Islet of Langerhans (tissue), 1 donor: ENCODE results near the gene RAD51B.
"Not testable (repeated sequence)": the region's sequence is repeated elsewhere in the genome, so short reads cannot be mapped to it uniquely, and the experiment has no call there.

ENCODE experiments used
- FAIRE-seq: peaks from one replicate; lab custom pipeline; 2011; peaks lifted over from hg19 to GRCh38; lab: Jason Lieb, UNC

RAD51B gene

DNA sequence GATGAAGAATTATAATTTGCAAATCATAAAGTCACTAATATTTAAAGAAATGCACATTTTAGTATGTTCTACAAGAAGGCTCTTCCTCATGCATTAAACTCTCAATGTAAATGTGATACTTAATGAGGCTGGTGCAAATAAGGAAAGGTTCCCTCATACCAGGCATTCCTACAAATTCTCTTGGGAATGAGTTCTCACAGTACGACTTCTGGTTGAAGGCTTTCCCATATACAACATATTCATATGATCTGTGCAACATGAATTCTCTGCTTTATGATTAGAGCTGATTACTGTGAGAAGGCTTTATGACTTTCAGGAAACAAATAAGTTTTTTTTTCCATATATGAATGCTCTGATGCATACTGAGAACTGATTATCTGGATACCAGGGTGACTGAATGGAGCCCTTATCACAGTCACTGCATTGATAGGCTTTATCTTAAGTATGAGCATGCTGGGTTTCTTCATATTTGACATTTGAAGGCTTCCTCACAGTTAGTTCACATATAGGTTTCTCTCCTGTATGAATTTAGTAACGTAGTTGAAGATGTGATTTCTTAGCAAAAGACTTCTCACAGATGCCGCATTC, 293.9 kb downstream of the RAD51B start:
- no peak for FAIRE-seq

DNA sequence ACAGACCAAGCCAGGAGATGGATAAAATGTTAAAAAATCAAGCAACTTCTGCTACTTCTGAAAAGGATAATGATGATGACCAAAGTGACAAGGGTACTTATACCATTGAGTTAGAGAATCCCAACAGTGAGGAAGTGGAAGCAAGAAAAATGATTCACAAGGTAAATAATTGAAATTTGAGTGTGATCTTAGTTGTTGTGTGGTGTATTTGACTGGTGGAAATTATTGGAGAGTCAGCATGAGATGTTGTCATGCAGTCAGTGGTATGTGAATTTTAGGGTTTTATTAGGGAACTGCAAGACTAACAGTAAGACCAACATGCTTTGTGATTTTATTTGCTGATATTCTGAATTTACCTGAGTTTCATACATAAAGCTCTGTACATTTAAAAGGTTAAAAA, 296.4 kb downstream of the RAD51B start:
- FAIRE-seq = not testable (repeated sequence)

DNA sequence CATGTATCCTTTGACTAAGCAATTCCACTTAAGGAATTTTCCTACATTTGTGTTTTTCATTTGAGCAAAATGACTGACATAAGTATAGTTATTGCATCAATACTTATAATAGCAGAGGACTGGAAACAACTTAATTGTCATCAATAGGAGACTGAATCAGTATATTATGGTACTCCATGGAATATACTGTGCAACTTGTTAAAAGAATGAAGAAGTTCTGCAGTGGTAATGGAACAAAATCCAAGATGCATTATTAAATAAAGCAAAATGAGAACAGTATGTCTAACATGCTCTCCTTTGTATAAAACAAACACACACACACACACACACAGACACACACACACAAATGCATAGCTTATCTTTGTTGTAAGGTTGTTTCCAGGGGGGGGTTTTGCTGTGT, 303.1 kb downstream of the RAD51B start:
- no peak for FAIRE-seq

DNA sequence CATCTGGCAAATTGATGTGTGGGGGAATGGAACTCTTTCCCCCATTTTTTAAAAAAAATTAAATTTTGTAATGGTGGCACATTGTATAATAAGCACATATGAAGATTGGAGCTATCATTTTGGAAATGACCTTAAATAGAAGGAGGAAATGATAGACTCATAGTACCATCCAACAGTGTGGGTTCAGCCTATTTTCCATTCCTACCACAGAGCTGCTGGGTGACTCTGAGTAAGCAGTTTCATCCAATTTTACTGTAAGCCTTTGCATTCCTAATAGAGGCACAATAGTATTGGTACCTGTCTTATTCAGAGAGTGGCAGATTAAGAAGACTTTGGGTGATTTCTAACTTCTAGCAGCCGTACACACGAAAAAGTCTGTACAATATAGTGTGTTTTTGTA, 304.5 kb downstream of the RAD51B start:
- FAIRE-seq = no peak

DNA sequence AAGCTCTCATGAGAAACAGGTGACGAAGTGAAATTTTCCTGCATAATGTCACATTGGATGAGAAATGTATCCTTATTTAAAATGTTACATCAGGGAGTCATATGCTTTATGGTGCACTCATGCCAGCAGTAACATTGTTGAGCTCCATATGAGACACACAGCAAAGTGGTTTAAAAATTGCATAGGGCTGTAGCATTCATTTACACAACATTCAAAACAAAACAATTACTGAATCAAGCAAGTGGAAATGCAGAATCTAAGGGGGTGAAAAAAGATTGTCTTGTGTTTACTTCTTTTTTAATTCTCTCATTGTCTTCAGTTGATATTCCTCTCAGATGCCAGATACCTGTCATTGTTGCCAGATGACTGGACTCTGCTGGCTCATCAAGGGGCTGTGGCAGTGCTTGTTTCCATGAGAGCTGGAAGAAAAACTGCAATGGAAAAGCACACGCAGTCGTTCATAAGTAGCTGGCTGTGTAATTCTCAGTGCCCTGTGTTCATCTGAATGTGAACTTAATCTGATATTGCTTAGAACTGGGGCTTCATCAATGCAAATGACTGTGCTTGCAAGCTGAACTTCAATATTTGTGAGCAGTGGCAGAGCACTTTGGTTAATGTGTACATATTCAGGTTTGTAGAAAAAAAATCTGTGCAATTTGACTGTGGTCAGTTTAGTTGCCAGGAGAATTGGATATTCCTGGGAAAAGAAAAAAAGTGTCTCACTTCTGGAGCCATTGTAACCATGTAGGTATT, 305.6 kb downstream of the RAD51B start:
- FAIRE-seq = no peak

DNA sequence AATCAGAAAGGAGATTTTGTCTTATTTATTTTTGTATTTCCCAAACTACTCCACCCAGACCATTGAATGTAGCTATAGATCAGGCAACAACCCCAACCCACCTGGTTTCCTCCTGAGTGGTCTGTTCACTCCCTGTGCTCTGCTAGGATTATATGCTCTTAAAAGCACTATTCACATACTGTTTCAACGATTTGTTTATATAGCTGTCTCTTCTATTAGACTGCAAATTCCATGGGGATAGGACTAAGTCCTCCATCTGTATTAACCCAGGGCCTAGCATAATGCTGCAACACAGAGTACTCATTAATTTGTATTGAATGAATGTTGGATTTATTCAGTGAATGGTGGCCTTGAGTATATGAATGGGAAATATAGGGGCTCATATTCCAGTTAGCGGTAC, 307.6 kb downstream of the RAD51B start:
- peak; percentile 9 for FAIRE-seq

DNA sequence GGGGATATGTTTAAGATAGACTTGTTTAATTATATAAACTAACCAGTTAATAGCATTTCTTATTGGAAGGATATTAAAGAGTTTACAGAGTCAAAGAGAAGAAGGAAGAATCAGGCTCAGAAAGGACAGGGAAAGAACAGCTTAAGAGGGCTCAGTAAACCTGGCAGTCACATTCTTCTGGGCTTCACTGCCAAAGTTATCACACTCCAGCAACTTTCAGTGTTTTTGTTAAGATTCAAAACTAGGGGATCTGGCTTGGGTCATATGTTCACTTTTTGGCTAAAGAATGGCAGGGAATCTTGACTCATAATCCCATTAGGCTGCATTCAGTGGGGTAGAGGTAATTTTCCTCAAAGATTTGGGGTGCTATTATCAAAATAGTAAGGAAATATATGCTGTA, 312.3 kb downstream of the RAD51B start:
- FAIRE-seq = no peak

DNA sequence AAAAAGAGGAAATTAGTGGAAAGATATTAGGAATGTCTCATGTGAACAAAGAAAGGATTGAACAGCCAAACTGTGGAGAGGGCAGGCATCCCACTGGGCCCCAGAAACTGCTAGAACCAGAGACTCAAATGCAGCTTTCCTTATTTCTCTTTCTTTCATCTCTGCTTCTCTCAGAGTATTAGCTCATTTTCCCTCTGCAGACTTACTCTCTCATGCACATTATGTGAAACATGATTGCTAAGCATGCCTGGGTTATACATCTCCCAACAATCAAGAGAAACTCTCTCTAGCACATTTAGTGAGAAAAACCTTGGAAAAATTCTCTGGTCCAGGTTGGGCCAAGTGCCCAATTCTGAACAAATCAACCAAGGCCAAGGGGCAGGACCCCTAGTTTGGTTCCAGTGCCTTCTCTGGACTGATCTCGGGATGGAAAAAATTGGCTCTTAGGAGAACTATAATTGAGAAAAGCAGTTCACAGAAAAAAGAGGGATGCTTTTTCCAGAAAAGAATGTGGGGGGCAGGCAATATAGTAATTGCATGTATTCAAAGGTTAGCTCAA, 313.1 kb downstream of the RAD51B start:
- no peak for FAIRE-seq

DNA sequence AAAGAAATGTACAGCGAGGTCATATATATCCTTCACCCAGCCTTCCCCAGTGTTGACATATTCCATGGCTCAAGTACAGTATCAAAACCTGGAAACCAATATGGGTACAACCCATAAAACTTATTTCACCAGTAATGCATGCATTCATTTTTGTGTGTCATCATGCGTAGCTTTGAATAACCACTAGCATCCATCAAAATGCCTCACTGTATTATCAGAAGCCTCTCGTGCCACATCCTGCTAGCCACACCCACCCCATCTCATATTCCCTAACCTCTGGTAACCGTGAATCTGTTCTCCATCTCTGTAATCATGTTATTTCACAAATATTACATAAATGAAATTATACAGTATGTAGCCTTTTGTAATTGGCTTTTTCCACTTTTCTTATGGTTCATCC, 314.3 kb downstream of the RAD51B start:
- FAIRE-seq = no peak

DNA sequence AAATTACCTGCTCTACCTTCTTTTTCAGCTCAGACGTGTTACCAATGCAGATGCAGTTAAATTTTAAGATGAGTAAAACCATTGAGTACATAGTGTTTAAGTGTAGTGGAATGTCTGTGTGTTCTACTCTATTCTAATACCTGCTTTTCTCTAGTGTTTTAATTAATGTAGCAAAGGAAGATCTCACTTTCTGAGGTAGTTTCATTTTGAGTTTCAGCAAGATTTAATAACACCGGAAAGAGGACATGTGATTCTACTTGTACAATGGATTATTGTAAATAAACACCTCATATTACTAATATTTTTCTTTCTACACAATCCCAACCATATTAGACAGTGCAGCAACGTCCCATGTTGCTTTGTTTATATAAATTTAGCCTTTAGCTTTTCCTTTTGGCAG, 315.4 kb downstream of the RAD51B start:
- FAIRE-seq = no peak

DNA sequence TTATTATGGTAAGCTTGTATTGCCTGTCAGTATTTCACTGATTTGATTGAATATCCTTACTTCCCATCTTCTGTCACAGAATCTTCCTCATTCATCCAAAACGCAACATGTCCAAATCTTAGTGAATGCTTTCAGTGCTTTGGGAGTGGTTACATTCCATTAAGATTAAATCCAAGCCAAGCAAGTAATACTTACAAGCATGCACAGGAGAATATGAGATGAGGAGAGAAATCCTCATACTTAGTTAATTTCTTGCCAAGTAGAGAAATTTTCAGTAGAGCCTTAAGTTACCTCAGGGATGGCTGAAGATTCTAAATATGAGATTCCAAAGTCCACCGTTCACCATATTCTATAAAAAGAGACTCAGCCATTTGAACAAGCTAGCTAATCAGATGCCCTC, 316.0 kb downstream of the RAD51B start:
- no peak for FAIRE-seq

DNA sequence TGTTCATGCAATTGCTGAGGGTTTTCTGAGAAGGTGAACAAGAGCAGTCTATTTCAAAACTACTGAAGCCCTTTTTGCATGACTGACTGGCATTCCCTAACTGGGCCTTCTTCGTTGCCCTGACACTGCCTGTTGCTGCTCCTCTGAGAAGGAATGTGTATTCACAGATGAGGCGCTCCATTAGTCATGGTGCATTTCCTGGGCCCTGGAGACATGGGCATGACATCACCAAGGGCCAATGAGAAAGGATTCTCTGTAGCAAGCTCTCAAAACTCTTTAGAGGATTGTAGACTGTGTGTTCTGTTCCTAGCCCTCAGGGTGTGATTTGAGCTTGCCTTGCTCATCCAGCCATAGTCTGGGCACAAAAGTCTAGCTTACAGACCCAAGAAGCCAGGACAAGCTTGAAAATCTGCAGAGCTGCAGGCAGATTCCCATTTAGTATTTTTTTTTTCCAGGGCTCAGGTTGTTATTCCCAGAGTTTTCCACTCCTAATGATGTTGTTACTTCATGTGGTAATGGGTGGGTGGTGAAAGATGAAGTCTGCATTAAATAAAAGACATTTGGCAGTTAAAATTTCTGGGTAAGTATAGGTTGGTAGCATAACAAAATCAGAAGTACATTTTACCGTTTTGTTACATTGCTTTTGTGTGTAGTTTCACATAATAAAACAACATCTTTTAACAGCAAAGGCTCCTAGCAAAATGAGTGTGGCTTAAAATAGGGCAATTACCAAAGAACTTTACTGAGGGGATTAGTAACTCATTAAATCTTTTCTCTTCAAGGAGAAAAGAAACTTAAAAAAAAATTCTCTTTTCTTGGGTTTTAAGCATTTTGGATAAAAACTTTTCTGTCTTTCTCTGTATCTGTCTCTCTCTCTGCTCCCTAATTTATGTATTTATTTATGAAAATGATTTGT, 318.4 kb downstream of the RAD51B start:
- FAIRE-seq = peak; percentile 95

DNA sequence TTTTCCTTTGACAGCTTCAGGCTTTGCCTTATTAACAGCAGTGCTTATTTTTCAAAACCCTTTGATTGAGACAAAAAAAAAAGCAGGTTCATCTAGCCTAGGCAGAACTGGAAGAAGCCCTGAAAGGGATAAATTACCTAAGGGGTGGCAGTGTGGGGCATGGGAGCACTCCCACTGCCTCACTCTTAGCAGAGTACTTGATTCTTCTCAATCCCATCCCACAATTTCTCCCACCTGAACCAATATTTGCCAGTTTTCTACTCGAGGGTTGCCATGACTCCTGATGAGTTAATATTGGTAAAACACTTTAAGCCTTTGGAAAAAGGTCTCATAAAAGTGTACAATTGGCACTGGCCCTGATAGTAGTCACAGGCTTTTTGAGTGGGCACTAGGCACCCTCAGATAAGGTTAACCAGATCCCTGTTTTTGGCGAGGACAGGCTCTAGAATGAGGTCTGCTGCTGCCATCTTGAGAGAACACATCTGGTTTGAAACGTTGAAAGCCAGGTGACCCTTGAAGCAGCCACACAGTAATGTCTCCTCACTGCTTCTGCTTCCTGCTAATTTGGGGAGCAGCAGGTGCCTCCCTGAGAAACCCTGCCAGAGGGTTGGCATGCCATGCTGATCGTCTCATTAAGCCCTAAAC, 320.0 kb downstream of the RAD51B start:
- FAIRE-seq = peak; percentile 80

DNA sequence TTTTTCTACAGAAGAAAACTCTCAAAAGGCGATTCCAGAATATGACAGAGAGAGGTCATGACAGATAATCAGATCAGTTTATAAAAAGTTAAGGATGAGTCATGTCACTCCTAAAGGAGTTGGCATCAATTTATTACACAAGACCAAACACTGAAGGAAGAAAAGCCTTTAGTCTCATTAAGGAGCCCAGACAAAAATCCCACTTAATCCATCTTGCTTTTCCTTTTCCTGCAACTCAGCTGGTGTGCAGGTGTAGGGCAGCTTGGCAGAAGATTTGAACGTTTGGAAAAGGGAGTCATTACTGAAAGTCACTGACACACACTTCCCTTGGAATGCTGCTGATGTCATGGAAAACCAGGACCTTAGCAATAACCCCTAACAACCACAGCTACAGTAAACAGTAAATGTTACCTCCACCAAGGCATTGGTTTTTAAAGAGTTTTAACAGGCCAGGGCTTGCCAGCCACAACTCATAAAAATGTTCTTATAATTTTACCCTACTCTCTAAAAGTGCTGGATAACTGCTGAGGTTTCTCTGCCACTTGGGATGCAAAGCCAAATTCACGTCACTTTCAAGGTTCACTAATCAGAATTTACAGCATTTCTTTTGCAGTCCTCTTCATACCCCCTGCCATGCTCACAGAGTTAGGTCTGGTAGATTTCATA, 320.6 kb downstream of the RAD51B start:
- peak; percentile 95 for FAIRE-seq

DNA sequence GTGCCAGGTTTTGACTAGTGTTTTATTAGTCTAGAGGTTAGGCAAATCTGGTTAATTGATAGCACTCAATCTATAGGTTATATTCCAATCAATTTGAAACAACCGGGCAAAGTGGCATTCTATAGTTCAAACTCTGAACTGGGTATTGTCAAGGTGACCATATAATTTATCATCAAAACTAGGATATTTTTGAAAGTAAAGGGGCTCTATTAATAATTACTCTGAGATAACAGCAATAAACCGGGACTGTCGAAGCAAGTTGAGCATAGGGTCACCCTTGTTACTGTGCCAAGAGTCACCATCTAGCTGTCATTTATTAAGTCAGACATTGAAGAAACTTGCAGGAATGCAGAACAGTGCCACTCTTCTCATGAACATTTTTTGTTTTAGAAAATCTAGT, 321.2 kb downstream of the RAD51B start:
- no peak for FAIRE-seq

DNA sequence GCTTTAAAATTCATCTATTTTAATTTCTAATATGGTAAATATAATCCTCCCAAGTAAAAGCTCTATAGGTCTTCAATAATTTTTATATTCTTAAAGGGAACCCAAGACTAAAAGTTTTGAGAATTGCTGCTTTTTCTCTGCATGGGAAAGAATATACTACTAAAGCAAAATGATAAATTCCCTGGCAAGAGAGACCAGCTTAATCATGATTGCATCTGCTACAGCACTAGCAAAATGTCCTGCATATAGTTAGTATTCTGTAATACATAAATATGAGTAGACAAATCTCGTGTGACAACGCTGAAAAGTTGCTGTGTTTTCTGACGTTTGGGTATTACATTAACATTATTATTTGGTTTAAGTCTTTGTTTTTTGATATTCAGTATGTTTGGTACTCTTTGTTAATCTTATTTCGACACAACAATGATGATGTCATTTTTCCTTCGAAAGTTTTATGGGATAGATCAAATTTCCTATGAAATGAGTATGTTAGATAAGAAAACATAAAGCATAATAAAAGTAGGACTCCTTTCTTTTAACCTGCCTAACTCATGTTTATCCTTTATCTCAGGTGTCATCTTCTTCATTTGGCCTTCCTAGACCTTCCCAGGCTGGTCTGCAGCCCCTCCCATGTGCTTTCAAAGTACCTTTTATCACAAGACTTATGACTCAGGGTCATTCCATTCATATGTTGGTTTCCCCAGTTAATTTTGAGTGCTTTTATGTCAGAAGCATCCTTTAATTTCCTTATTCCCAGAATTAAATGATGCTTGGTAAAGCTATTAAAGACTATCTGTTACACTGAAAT, 321.9 kb downstream of the RAD51B start:
- FAIRE-seq = peak; percentile 79

DNA sequence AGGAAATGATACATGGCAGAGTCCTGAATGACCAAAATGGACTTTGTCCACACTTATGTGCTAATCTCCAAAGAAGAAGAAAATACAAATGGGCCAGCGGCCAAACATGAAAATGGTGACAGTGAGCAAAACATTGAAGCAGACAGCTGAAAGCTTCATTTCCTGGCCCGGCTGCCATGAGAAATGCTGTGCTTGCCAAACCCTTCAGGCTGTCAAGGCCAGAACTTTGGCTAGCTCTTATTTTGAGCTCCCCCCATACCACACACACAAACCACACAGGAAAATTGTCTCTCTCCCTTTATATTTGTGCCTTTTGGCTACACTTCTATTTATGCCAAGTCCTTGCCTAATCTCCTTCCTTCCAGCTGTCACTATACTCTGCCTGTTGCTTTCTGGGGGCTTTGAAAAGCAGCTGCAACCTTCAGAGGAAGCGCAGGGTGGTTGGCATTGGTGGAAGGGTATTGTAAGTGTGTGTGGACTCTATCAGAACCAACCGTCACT, 323.8 kb downstream of the RAD51B start:
- peak; percentile 98 for FAIRE-seq

DNA sequence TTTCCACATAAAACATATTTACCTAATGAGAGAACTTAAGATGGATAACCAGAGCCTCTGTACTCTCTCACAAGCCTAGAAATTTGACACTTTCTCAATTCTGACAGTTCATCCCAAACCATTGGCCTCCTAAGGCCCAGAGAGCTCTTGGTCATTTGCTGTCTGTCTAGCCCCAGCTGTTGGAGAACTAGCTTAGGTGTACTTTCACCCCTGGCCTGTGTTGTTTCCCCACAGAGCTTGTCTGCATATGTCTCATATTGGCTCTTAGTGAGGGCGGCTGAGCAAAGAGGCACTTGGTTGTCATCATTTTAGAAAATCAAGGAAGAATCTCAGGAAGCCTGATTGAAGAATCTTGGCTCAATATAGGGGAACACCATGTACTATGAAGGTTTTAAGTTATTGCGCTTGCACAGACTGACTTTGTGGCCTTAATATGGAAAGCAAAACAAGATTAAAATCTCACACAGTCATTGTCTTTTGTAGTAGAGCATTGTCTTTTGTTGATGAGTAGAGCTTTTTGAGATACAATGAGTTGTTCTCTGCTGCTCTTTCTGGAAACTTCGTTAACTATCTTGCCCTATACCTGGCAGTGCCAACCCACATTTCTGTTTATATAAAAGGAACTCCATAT, 324.6 kb downstream of the RAD51B start:
- no peak for FAIRE-seq

DNA sequence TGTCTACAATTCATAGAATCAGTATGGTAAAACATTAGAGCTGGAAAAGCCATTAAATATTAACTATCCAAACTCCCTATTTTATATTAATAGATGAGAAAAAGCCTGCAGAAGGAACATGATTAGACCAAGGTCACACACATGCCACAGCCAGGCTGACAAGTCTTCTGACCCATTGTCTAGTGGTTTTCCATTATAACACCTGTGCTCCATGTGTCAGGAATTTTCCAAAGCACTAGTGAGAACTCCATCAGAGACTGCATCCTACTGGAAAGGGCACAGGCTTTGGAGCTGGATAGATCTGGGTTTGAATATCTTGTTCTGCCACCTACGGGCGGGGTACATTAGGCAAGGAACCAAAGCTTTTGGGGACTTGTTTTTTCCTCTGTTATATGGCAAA, 325.5 kb downstream of the RAD51B start:
- no peak for FAIRE-seq

DNA sequence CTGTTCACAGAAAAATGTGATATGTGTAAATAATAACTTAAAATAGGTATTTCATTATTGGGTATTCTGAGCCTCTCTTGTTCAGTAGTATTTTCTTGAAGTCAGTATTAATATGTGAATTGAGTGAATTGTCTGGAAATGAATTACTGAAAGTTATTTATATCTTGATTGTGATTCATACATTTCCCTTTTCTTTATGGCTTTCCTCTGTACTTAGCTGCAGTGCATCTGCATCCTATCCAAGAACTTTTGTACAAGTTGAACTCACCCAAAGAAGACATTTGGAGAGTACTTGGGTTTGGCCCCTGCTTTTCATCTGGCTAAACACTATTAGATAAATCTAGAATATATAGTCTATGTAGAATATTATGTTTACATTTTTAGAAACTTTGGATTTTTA, 326.0 kb downstream of the RAD51B start:
- FAIRE-seq = peak; percentile 93
